NCI-H2081 treated with DMSO at 0.1 percent for 48 hours (cell line): ENCODE results near the gene PPP5C.
A peak's percentile ranks its signal among the peaks of the same experiment; 100 is the strongest.

Experiments used
- DNase-seq: peaks from one replicate; lab custom pipeline; 2025; lab: John Stamatoyannopoulos, UW

PPP5C gene

GRCh38 chr19:46337487-46337886 lies 9.4 kb upstream of the PPP5C start:
- no peak for DNase-seq

- no peak for DNase-seq
Measured at GRCh38 chr19:46339446-46339845, 7.4 kb upstream of the PPP5C start.

- DNase-seq: no peak
Measured at GRCh38 chr19:46340051-46340659, 6.7 kb upstream of the PPP5C start.

GRCh38 chr19:46341937-46342336 lies 5.0 kb upstream of the PPP5C start:
- no peak for DNase-seq

GRCh38 chr19:46344363-46344762 lies 2.5 kb upstream of the PPP5C start:
- no peak for DNase-seq

GRCh38 chr19:46345157-46345556 lies 1.7 kb upstream of the PPP5C start:
- DNase-seq: no peak

GRCh38 chr19:46347572-46347883 lies 641 bp downstream of the PPP5C start:
- no peak for DNase-seq

- DNase-seq: no peak
Measured at GRCh38 chr19:46347985-46348384, 1.1 kb downstream of the PPP5C start.

- no peak for DNase-seq
Measured at GRCh38 chr19:46349311-46349993, 2.6 kb downstream of the PPP5C start.

GRCh38 chr19:46350029-46350757 lies 3.3 kb downstream of the PPP5C start:
- DNase-seq: peak; percentile 34

- DNase-seq: no peak
Measured at GRCh38 chr19:46350758-46351159, 3.9 kb downstream of the PPP5C start.

GRCh38 chr19:46351241-46352041 lies 4.6 kb downstream of the PPP5C start:
- DNase-seq: no peak

- DNase-seq: no peak
Measured at GRCh38 chr19:46353730-46354528, 7.0 kb downstream of the PPP5C start.

- no peak for DNase-seq
Measured at GRCh38 chr19:46355234-46356148, 8.6 kb downstream of the PPP5C start.

GRCh38 chr19:46356149-46357055 lies 9.5 kb downstream of the PPP5C start:
- DNase-seq: no peak

GRCh38 chr19:46357846-46358583 lies 11.1 kb downstream of the PPP5C start:
- no peak for DNase-seq

GRCh38 chr19:46361915-46362314 lies 15.0 kb downstream of the PPP5C start:
- DNase-seq: no peak

- DNase-seq: no peak
Measured at GRCh38 chr19:46364359-46364758, 17.5 kb downstream of the PPP5C start.

- no peak for DNase-seq
Measured at GRCh38 chr19:46365561-46365960, 18.7 kb downstream of the PPP5C start.
